B cell (primary cell): ENCODE results near the gene EIF2S1. TPM values are rescaled to one million over a fixed set of nuclear protein-coding genes. Genes with fewer than 3 reads are reported as not detected.

Source experiments
- ATAC-seq: fragments of 200-7000 bp; cut with Tn5 transposase; one replicate; pipeline ENCODE4 v1.10.0; 2021; ENCODE audit warnings: low read depth, mild to moderate bottlenecking, moderate number of reproducible peaks, moderate library complexity
- CTCF ChIA-PET: fragments of 350-600 bp; sonication (Branson Sonifier 250); formaldehyde crosslinking; loops from one replicate; lab custom pipeline; 2021; ENCODE audit warnings: antibody characterized with exemption, inconsistent platforms; lab: Charles Lee
- POLR2A ChIA-PET: fragments of 350-600 bp; sonication (Branson Sonifier 250); formaldehyde crosslinking; loops from one replicate; lab custom pipeline; 2021; ENCODE audit warnings: antibody characterized with exemption; lab: Charles Lee
- DNase-seq: peaks from one replicate; pipeline ENCODE4 v3.0.0; 2013
- H2AFZ ChIP-seq: 2 replicates; pipeline ENCODE4 v1.6.1; 2012; ENCODE audit warnings: mild to moderate bottlenecking, low read depth, low read length; ENCODE audit not compliant: insufficient read depth, poor library complexity, severe bottlenecking
- H3K27ac ChIP-seq, 2 donors: 1 replicate in 1 of 2; 2 replicates in 1 of 2; pipeline ENCODE4 v1.5.1; 2012 to 2013; ENCODE audit warnings: low read length in 2 of 2, mild to moderate bottlenecking in 2 of 2, moderate library complexity in 1 of 2
- H3K27me3 ChIP-seq, 4 experiments: fragments of 200-600 bp in 1 of 4; sonication (generic) in 1 of 4; replicated peaks in 1 of 4; 1 replicate in 2 of 4; 2 replicates in 2 of 4; pipeline versions ENCODE4 v1.6.1 to v1.7.0; 2013 to 2016; ENCODE audit warnings: low read length in 3 of 4, mild to moderate bottlenecking in 2 of 4, mixed read lengths in 1 of 4, moderate library complexity in 1 of 4; ENCODE audit not compliant: insufficient read depth in 4 of 4, control insufficient read depth in 3 of 4; ENCODE audit errors: control extremely low read depth in 1 of 4
- H3K36me3 ChIP-seq, 2 experiments: replicated peaks in 1 of 2; 1 replicate in 1 of 2; 2 replicates in 1 of 2; pipeline versions ENCODE4 v1.6.1 to v1.7.1; 2013; ENCODE audit warnings: low read length in 1 of 2; ENCODE audit not compliant: insufficient read depth in 2 of 2, control insufficient read depth in 1 of 2; ENCODE audit errors: control extremely low read depth in 1 of 2, extremely low read depth in 1 of 2
- H3K4me1 ChIP-seq, 2 donors: fragments of 200-600 bp in 1 of 2; sonication (generic) in 1 of 2; 1 replicate in 1 of 2; 2 replicates in 1 of 2; pipeline versions ENCODE4 v1.5.1 to v1.6.1; 2013 to 2017; ENCODE audit warnings: low read length in 2 of 2; ENCODE audit not compliant: control insufficient read depth in 2 of 2, insufficient read depth in 2 of 2
- H3K4me2 ChIP-seq: replicated peaks from 2 replicates; pipeline ENCODE3; 2012; ENCODE audit warnings: mild to moderate bottlenecking, low read depth, low read length; ENCODE audit not compliant: poor library complexity, severe bottlenecking
- H3K4me3 ChIP-seq, 5 experiments: fragments of 200-600 bp in 1 of 5; sonication (generic) in 1 of 5; 1 replicate in 3 of 5; 2 replicates in 2 of 5; pipeline versions ENCODE4 v1.5.1 to v1.7.0; 2011 to 2016; ENCODE audit warnings: low read length in 4 of 5, mild to moderate bottlenecking in 4 of 5, low read depth in 2 of 5, control low read depth in 1 of 5, moderate library complexity in 1 of 5; ENCODE audit not compliant: insufficient read depth in 1 of 5; ENCODE audit errors: control extremely low read depth in 1 of 5, extremely low read depth in 1 of 5
- H3K79me2 ChIP-seq: fragments of 200-600 bp; sonication (generic); one replicate; pipeline ENCODE4 v1.6.0; 2016; ENCODE audit warnings: low read length; ENCODE audit not compliant: control insufficient read depth, insufficient read depth
- H3K9ac ChIP-seq: fragments of 200-600 bp; sonication (generic); 2 replicates; pipeline ENCODE4 v1.6.1; 2017; ENCODE audit warnings: mild to moderate bottlenecking, low read length, moderate library complexity
- H3K9me3 ChIP-seq, 3 donors: one replicate each; pipeline versions ENCODE4 v1.6.1 to v1.7.1; 2013; ENCODE audit warnings: low read length in 2 of 3; ENCODE audit not compliant: control insufficient read depth in 2 of 3, insufficient read depth in 1 of 3; ENCODE audit errors: control extremely low read depth in 1 of 3
- H4K20me1 ChIP-seq: 2 replicates; pipeline ENCODE4 v1.6.0; 2012; ENCODE audit warnings: mild to moderate bottlenecking, low read length; ENCODE audit not compliant: insufficient read depth, control insufficient read depth, poor library complexity, severe bottlenecking
- H3K27ac Mint-ChIP-seq: one replicate; pipeline ENCODE4 v1.8.0; 2021; ENCODE audit warnings: mixed read lengths
- H3K27me3 Mint-ChIP-seq: one replicate; pipeline ENCODE4 v1.8.0; 2021; ENCODE audit warnings: mixed read lengths
- H3K4me1 Mint-ChIP-seq: one replicate; pipeline ENCODE4 v1.8.0; 2021; ENCODE audit warnings: mixed read lengths
- H3K4me3 Mint-ChIP-seq: one replicate; pipeline ENCODE4 v1.8.0; 2021; ENCODE audit warnings: mixed read lengths
- H3K9me3 Mint-ChIP-seq: one replicate; pipeline ENCODE4 v1.8.0; 2022; ENCODE audit warnings: mixed read lengths; ENCODE audit not compliant: insufficient read depth
- CTCF ChIP-seq: fragments of 200-600 bp; IDR thresholded peaks from one replicate; pipeline ENCODE4 v1.8.0; 2022; ENCODE audit warnings: antibody characterized with exemption, mild to moderate bottlenecking
- EZH2 ChIP-seq: IDR thresholded peaks from 2 replicates; pipeline ENCODE4 v1.6.1; 2012; ENCODE audit warnings: borderline replicate concordance, low read depth, mild to moderate bottlenecking, moderate library complexity, low read length; ENCODE audit not compliant: insufficient read depth, poor library complexity, severe bottlenecking
- WGBS: methylation state at CpG from one replicate; pipeline ENCODE4 v1.1.5; 2013; ENCODE audit warnings: missing lambda C conversion rate; ENCODE audit not compliant: insufficient coverage; 5-methylcytosine and 5-hydroxymethylcytosine counted together
- intact Hi-C: fragments of 100-400 bp; cut with micrococcal nuclease; formaldehyde crosslinking; loops from one replicate; pipeline ENCODE4 v1.10.0; 2022
- polyA plus RNA-seq: library from polyadenylated mRNA; depleted of rRNA; stranded (reverse); fragments of >200 nt; gene quantifications from 2 replicates; pipeline ENCODE4 v1.2.3, GENCODE V29; 2012
- total RNA-seq, 2 donors: library from RNA; stranded (reverse); fragments of 120-200 nt in 1 of 2; gene quantifications; 1 replicate in 1 of 2; 2 replicates in 1 of 2; pipeline versions ENCODE4 v1.2.3 to v1.2.4, GENCODE V29; 2013 to 2022

EIF2S1 gene
- total and polyA plus RNA-seq, 2 donors (not counting 1 experiment from before 2014, with no cell fraction given), result 10.4 to 39.9 TPM

GRCh38 chr14:67343601-67344230 is 16.4 kb upstream of the EIF2S1 start:
- no peaks in the 10 kb centered on the region for H3K9me3 ChIP-seq
- Mint-ChIP-seq H3K4me1 (no peaks in the 10 kb centered on the region), H3K9me3 (no peaks in the 10 kb centered on the region), H3K4me3 (no peak overlapping the region), H3K27me3 (no peaks in the 10 kb centered on the region), H3K27ac (no peak overlapping the region)
- ATAC-seq (no peak), DNase-seq (no peak)
- H3K4me1 ChIP-seq, result no peaks in the 10 kb centered on the region
- H3K27me3 ChIP-seq, result no peaks in the 10 kb centered on the region
- no peak overlapping the region for H3K4me2 ChIP-seq
- TF ChIP-seq EZH2, result no peak
- no peak for TF ChIP-seq CTCF
- ChIA-PET CTCF (interaction anchor here (1.1 kb wide), 1 partner anchor 178 kb away, joined by 3 read pairs; no protein-coding TSS in a partner anchor), POLR2A (no interaction called here)
- no peak overlapping the region for H2AFZ ChIP-seq
- H3K36me3 ChIP-seq, result peaks cover 11 to 53% of the 10 kb centered on the region in 2 experiments
- no peaks in the 10 kb centered on the region for H3K79me2 ChIP-seq
- no peak overlapping the region for H3K27ac ChIP-seq
- 80% methylated on average over 1 of the region's 4 CpGs for WGBS
- intact Hi-C loops, result no loop called here
- no peak overlapping the region for H3K9ac ChIP-seq
- no peak overlapping the region for H3K4me3 ChIP-seq
- no peaks in the 10 kb centered on the region for H4K20me1 ChIP-seq

GRCh38 chr14:67345583-67345982 is 14.5 kb upstream of the EIF2S1 start:
- intact Hi-C loops, result no loop called here
- Histone ChIP-seq H3K4me1 (no peaks in the 10 kb centered on the region), H3K9me3 (no peaks in the 10 kb centered on the region), H3K4me3 (no peak overlapping the region), H3K36me3 (peaks cover 17 to 55% of the 10 kb centered on the region in 2 experiments), H3K79me2 (no peaks in the 10 kb centered on the region), H3K4me2 (no peak overlapping the region), H4K20me1 (no peaks in the 10 kb centered on the region), H3K9ac (no peak overlapping the region), H2AFZ (no peak overlapping the region), H3K27me3 (no peaks in the 10 kb centered on the region), H3K27ac (no peak overlapping the region)
- ATAC-seq (no peak), DNase-seq (no peak)
- ChIA-PET POLR2A (no interaction called here), CTCF (no interaction called here)
- TF ChIP-seq CTCF (no peak), EZH2 (no peak)
- H3K4me1 Mint-ChIP-seq, result no peaks in the 10 kb centered on the region
- H3K27me3 Mint-ChIP-seq, result no peaks in the 10 kb centered on the region
- no peaks in the 10 kb centered on the region for H3K9me3 Mint-ChIP-seq
- H3K4me3 Mint-ChIP-seq, result no peak overlapping the region
- H3K27ac Mint-ChIP-seq, result no peak overlapping the region
